Measurements from ENCODE around the gene GNAI3. TPM values are rescaled to one million over a fixed set of nuclear protein-coding genes. Genes with fewer than 3 reads are reported as not detected.

The GNAI3 gene
- total and polyA plus RNA-seq, 8 donors: 1.1 to 3.9 (median 2.8) TPM

DNA sequence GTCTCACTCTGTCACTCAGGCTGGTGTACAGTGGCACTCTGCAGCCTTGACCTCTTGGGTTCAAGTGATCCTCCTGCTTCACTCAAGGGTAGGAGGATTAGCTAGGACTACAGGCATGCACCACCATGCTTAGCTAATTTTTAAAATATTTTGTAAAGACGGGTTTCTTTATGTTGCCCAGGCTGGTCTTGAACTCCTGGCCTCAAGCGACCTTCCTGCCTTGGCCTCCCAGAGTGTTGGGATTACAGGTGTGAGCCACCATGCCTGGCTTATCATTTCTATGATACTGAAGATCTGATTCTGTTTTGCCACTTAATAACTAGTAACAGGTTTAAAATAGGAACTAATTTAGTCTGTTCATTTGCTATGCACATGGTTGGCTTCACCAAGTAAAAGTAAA is 33.6 kb downstream of the GNAI3 start:
- no peak overlapping the region for H3K27ac ChIP-seq
- H3K9me3 ChIP-seq: no peaks in the 10 kb centered on the region
- H3K4me3 ChIP-seq: no peak overlapping the region
- H3K36me3 ChIP-seq: peaks cover 0 to 47% (median 5%) of the 10 kb centered on the region in 3 donors
- FAIRE-seq: no peak
- H3K4me1 ChIP-seq: no peaks in the 10 kb centered on the region
- intact Hi-C loops (cut with DNase I): no loop called here
- WGBS, 2 donors: 93 to 95% methylated on average over 2 of the region's 2 CpGs
- DNase-seq: no peak
- TF ChIP-seq, protein P1, sequence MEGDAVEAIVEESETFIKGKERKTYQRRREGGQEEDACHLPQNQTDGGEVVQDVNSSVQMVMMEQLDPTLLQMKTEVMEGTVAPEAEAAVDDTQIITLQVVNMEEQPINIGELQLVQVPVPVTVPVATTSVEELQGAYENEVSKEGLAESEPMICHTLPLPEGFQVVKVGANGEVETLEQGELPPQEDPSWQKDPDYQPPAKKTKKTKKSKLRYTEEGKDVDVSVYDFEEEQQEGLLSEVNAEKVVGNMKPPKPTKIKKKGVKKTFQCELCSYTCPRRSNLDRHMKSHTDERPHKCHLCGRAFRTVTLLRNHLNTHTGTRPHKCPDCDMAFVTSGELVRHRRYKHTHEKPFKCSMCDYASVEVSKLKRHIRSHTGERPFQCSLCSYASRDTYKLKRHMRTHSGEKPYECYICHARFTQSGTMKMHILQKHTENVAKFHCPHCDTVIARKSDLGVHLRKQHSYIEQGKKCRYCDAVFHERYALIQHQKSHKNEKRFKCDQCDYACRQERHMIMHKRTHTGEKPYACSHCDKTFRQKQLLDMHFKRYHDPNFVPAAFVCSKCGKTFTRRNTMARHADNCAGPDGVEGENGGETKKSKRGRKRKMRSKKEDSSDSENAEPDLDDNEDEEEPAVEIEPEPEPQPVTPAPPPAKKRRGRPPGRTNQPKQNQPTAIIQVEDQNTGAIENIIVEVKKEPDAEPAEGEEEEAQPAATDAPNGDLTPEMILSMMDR (IDR thresholded peaks at IDR 0.05): no peak
- H3K27me3 ChIP-seq: no peaks in the 10 kb centered on the region
- ATAC-seq: no peak

GRCh38 chr1:109584766-109585165 is 36.4 kb downstream of the GNAI3 start:
- Histone ChIP-seq H3K36me3 (peaks cover 0 to 47% (median 5%) of the 10 kb centered on the region in 3 donors), H3K27ac (no peak overlapping the region), H3K4me1 (peaks cover 0 to 3% (median 0%) of the 10 kb centered on the region in 3 donors), H3K9me3 (no peaks in the 10 kb centered on the region), H3K4me3 (no peak overlapping the region), H3K27me3 (no peaks in the 10 kb centered on the region)
- DNase-seq (no peak), FAIRE-seq (no peak), ATAC-seq (no peak)
- intact Hi-C loops (cut with DNase I): no loop called here
- 19 to 41% methylated on average over 1 of the region's 1 CpG for WGBS, 2 donors
- TF ChIP-seq, protein P1 (IDR thresholded peaks at IDR 0.05): no peak

- no peak for DNase-seq
- TF ChIP-seq, protein P1 (IDR thresholded peaks at IDR 0.05): no peak
- Histone ChIP-seq H3K36me3 (peaks cover 0 to 37% (median 5%) of the 10 kb centered on the region in 3 donors), H3K4me1 (peaks cover 0 to 3% (median 0%) of the 10 kb centered on the region in 3 donors), H3K27me3 (no peaks in the 10 kb centered on the region), H3K27ac (no peak overlapping the region), H3K4me3 (no peak overlapping the region), H3K9me3 (no peaks in the 10 kb centered on the region)
- 85 to 92% methylated on average over 3 of the region's 3 CpGs for whole genome bisulfite sequencing, 2 donors
- intact Hi-C loops (cut with DNase I): no loop called here
- ATAC-seq: no peak
- FAIRE-seq: no peak
These were observed 37.6 kb downstream of the GNAI3 start for GRCh38 chr1:109586055-109586454.

DNA sequence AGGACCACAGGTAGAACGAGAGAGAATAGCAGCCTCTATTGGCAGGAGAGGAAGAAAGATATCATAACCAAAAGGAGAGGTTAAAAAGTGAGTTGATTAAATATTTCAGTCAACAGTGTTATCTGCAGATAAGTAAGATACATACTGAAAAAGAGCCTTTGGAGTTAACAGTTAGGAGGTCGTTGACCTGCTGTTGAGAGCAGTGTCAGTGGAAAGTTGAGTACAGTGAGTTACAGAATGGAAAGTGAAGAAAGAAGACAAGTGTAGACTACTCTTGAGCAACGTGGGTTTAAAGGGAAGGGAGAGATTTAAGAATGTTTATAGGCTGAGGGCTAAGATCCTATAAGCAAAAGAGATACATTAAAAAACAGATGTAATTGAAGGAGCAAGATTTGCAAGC is 40.8 kb downstream of the GNAI3 start:
- H3K4me1 ChIP-seq: peaks cover 0 to 3% (median 0%) of the 10 kb centered on the region in 3 donors
- DNase-seq: no peak
- H3K27me3 ChIP-seq: no peaks in the 10 kb centered on the region
- no peaks in the 10 kb centered on the region for H3K9me3 ChIP-seq
- WGBS, 2 donors: 34 to 35% methylated on average over 3 of the region's 3 CpGs
- TF ChIP-seq, protein P1 (IDR thresholded peaks at IDR 0.05): no peak
- no peak for ATAC-seq
- no peak for FAIRE-seq
- H3K36me3 ChIP-seq: peaks cover 0 to 22% (median 6%) of the 10 kb centered on the region in 3 donors
- intact Hi-C loops (cut with DNase I): no loop called here
- no peak overlapping the region for H3K27ac ChIP-seq
- H3K4me3 ChIP-seq: no peak overlapping the region

DNA sequence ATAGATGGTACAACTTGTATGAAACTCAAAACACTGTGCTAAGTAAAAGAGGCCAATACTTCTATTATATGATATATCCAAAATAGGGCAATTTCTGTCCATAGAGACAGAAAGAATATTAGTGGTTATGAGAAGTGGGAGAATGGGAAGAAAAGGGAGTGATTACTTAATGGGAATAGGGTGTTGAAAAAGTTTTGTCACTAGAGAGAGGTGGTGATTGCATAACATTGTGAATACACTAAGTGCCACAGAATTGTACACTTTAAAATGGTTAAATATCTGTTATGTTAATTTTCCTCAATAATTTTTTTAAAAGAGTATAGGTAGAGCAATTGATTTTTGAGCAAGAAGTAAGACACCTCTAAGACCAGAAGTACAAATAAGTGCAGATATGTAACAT is 41.3 kb downstream of the GNAI3 start:
- FAIRE-seq: no peak

More for the DNA sequence above, 41.3 kb downstream of the GNAI3 start:
- no peaks in the 10 kb centered on the region for H3K9me3 ChIP-seq
- ATAC-seq: no peak
- H3K27me3 ChIP-seq: no peaks in the 10 kb centered on the region
- no peak overlapping the region for H3K27ac ChIP-seq
- no peak overlapping the region for H3K4me3 ChIP-seq
- peaks cover 0 to 17% (median 6%) of the 10 kb centered on the region in 3 donors for H3K36me3 ChIP-seq
- TF ChIP-seq, protein P1 (IDR thresholded peaks at IDR 0.05): no peak
- peaks cover 0 to 3% (median 0%) of the 10 kb centered on the region in 3 donors for H3K4me1 ChIP-seq
- no peak for DNase-seq
- intact Hi-C loops (cut with DNase I): no loop called here

Data from pancreas (tissue), 10 donors.